ENCODE measurements around the gene FMNL2. TPM values are rescaled to one million over a fixed set of nuclear protein-coding genes. Genes with fewer than 3 reads are reported as not detected.

The FMNL2 gene
- total RNA-seq, 2 donors from 2014 or later: 35.5 to 45.0 TPM

- intact Hi-C loops (cut with DNase I): loop anchor here in 1 of 2 donors (5.0 kb wide), 1 partner anchor 128 kb away; no protein-coding TSS in a partner anchor
- no peak for DNase-seq (ENCODE audit: low spot score)
Measured at GRCh38 chr2:152630466-152630865, 295.5 kb downstream of the FMNL2 start.

GRCh38 chr2:152632736-152633135 is 297.8 kb downstream of the FMNL2 start:
- DNase-seq (ENCODE audit: low spot score): no peak
- intact Hi-C loops (cut with DNase I): loop anchor here in 1 of 2 donors (5.0 kb wide), 1 partner anchor 130 kb away; no protein-coding TSS in a partner anchor

GRCh38 chr2:152635635-152636298 is 300.8 kb downstream of the FMNL2 start:
- intact Hi-C loops (cut with DNase I): loop anchor here (5.0 kb wide), 2 partner anchors 443 to 458 kb away; partner anchors contain the start of gene STAM2 (in 1 of the 2)
- DNase-seq (ENCODE audit: low spot score): no peak

- intact Hi-C loops (cut with DNase I): loop anchor here (5.0 kb wide), 2 partner anchors 445 to 460 kb away; partner anchors contain the start of gene STAM2 (in 1 of the 2)
Measured at GRCh38 chr2:152637251-152637650, 302.3 kb downstream of the FMNL2 start.

GRCh38 chr2:152638056-152638455 is 303.1 kb downstream of the FMNL2 start:
- DNase-seq (ENCODE audit: low spot score): no peak
- intact Hi-C loops (cut with DNase I): loop anchor here (5.0 kb wide), 2 partner anchors 446 to 461 kb away; partner anchors contain the start of gene STAM2 (in 1 of the 2)

More at GRCh38 chr2:152637251-152637650, 302.3 kb downstream of the FMNL2 start:
- DNase-seq (ENCODE audit: low spot score): no peak

- intact Hi-C loops (cut with DNase I): loop anchor here (5.0 kb wide), 2 partner anchors 446 to 461 kb away; partner anchors contain the start of gene STAM2 (in 1 of the 2)
- DNase-seq (ENCODE audit: low spot score): no peak
Measured at GRCh38 chr2:152638590-152638989, 303.6 kb downstream of the FMNL2 start.

- intact Hi-C loops (cut with DNase I): no loop called here
- no peak for DNase-seq (ENCODE audit: low spot score)
Measured at GRCh38 chr2:152644189-152644873, 309.4 kb downstream of the FMNL2 start.

GRCh38 chr2:152646264-152646663 is 311.3 kb downstream of the FMNL2 start:
- intact Hi-C loops (cut with DNase I): no loop called here
- no peak for DNase-seq (ENCODE audit: low spot score)

GRCh38 chr2:152646775-152647174 is 311.8 kb downstream of the FMNL2 start:
- intact Hi-C loops (cut with DNase I): no loop called here
- DNase-seq (ENCODE audit: low spot score): no peak

- intact Hi-C loops (cut with DNase I): no loop called here
- DNase-seq (ENCODE audit: low spot score): peak; percentile 86
Measured at GRCh38 chr2:152647552-152647951, 312.6 kb downstream of the FMNL2 start.

- intact Hi-C loops (cut with DNase I): no loop called here
- no peak for DNase-seq (ENCODE audit: low spot score)
Measured at GRCh38 chr2:152648336-152648735, 313.4 kb downstream of the FMNL2 start.

- DNase-seq (ENCODE audit: low spot score): no peak
- intact Hi-C loops (cut with DNase I): no loop called here
Measured at GRCh38 chr2:152649997-152650396, 315.0 kb downstream of the FMNL2 start.

GRCh38 chr2:152650768-152651371 is 315.9 kb downstream of the FMNL2 start:
- DNase-seq (ENCODE audit: low spot score): no peak
- intact Hi-C loops (cut with DNase I): no loop called here

- intact Hi-C loops (cut with DNase I): no loop called here
- no peak for DNase-seq (ENCODE audit: low spot score)
Measured at GRCh38 chr2:152651834-152652233, 316.9 kb downstream of the FMNL2 start.

- intact Hi-C loops (cut with DNase I): no loop called here
- DNase-seq (ENCODE audit: low spot score): no peak
Measured at GRCh38 chr2:152655880-152656279, 320.9 kb downstream of the FMNL2 start.

- DNase-seq (ENCODE audit: low spot score): no peak
- intact Hi-C loops (cut with DNase I): no loop called here
Measured at GRCh38 chr2:152657043-152657442, 322.1 kb downstream of the FMNL2 start.

- no peak for DNase-seq (ENCODE audit: low spot score)
- intact Hi-C loops (cut with DNase I): no loop called here
Measured at GRCh38 chr2:152658221-152658620, 323.2 kb downstream of the FMNL2 start.

GRCh38 chr2:152661076-152661475 is 326.1 kb downstream of the FMNL2 start:
- intact Hi-C loops (cut with DNase I): no loop called here
- DNase-seq (ENCODE audit: low spot score): no peak

GRCh38 chr2:152664725-152665124 is 329.8 kb downstream of the FMNL2 start:
- intact Hi-C loops (cut with DNase I): no loop called here

GRCh38 chr2:152674334-152674733 is 339.4 kb downstream of the FMNL2 start:
- DNase-seq (ENCODE audit: low spot score): no peak
- intact Hi-C loops (cut with DNase I): no loop called here

More at GRCh38 chr2:152664725-152665124, 329.8 kb downstream of the FMNL2 start:
- DNase-seq (ENCODE audit: low spot score): no peak

Measured in posterior vena cava (tissue), 2 donors.